ENCODE measurements around the gene SELENOI.

SELENOI gene

GRCh38 chr2:26438526-26438925 lies 92.6 kb downstream of the SELENOI start:
- no peak for DNase-seq (ENCODE audit: low read depth)
- no peak overlapping the region for H3K4me3 ChIP-seq (ENCODE audit: low read depth, low read length)

GRCh38 chr2:26438926-26439325 lies 93.0 kb downstream of the SELENOI start:
- no peak overlapping the region for H3K4me3 ChIP-seq (ENCODE audit: low read depth, low read length)
- DNase-seq (ENCODE audit: low read depth), result no peak
- TF ChIP-seq, protein P1, sequence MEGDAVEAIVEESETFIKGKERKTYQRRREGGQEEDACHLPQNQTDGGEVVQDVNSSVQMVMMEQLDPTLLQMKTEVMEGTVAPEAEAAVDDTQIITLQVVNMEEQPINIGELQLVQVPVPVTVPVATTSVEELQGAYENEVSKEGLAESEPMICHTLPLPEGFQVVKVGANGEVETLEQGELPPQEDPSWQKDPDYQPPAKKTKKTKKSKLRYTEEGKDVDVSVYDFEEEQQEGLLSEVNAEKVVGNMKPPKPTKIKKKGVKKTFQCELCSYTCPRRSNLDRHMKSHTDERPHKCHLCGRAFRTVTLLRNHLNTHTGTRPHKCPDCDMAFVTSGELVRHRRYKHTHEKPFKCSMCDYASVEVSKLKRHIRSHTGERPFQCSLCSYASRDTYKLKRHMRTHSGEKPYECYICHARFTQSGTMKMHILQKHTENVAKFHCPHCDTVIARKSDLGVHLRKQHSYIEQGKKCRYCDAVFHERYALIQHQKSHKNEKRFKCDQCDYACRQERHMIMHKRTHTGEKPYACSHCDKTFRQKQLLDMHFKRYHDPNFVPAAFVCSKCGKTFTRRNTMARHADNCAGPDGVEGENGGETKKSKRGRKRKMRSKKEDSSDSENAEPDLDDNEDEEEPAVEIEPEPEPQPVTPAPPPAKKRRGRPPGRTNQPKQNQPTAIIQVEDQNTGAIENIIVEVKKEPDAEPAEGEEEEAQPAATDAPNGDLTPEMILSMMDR (IDR thresholded peaks at IDR 0.05; ENCODE audit: low read depth, low read length, missing control alignments), result no peak

More at GRCh38 chr2:26438526-26438925, 92.6 kb downstream of the SELENOI start:
- TF ChIP-seq, protein P1 (IDR thresholded peaks at IDR 0.05; ENCODE audit: low read depth, low read length, missing control alignments), result no peak

- no peak for DNase-seq (ENCODE audit: low read depth)
- TF ChIP-seq, protein P1 (IDR thresholded peaks at IDR 0.05; ENCODE audit: low read depth, low read length, missing control alignments), result no peak
Measured at GRCh38 chr2:26442301-26442700, 96.4 kb downstream of the SELENOI start.

GRCh38 chr2:26442707-26443106 lies 96.8 kb downstream of the SELENOI start:
- DNase-seq (ENCODE audit: low read depth), result no peak
- no peak overlapping the region for H3K4me3 ChIP-seq (ENCODE audit: low read depth, low read length)
- TF ChIP-seq, protein P1 (IDR thresholded peaks at IDR 0.05; ENCODE audit: low read depth, low read length, missing control alignments), result no peak

More at GRCh38 chr2:26442301-26442700, 96.4 kb downstream of the SELENOI start:
- no peak overlapping the region for H3K4me3 ChIP-seq (ENCODE audit: low read depth, low read length)

DNA sequence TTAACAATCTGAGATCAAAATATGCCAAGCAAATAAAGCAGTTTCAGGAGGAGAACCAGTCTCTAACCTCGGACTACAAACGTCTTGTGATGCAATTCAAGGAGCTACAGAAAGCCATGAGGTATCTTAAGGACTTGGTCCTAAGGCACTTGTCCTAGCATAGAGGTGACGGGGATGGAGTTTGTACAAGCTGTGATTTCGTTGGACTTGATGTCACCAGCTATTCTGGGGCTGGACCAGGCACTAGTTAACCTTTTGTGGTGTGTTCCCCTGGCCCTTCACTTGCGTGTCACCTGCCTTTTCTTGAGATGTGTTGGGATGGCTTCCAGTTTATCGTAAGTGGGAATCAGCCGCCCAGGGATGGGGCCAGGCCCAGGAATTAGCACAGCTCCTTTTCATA lies 98.3 kb downstream of the SELENOI start:
- H3K4me3 ChIP-seq (ENCODE audit: low read depth, low read length), result no peak overlapping the region
- TF ChIP-seq, protein P1 (IDR thresholded peaks at IDR 0.05; ENCODE audit: low read depth, low read length, missing control alignments), result no peak
- DNase-seq (ENCODE audit: low read depth), result no peak

All from GM12864 (cell line).